Lower leg skin (tissue), 3 donors: ENCODE measurements around the gene CH25H.

Experiments
- POLR2A ChIP-seq, 2 donors: fragments of 450-650 bp; IDR thresholded peaks; one replicate each; pipeline ENCODE4 v1.6.1; 2016 to 2017; ENCODE audit warnings: antibody characterized with exemption in 2 of 2, mild to moderate bottlenecking in 1 of 2, moderate library complexity in 1 of 2
- TF ChIP-seq, protein P1 (sequence below), 3 donors: fragments of 450-650 bp; IDR thresholded peaks; one replicate each; pipeline ENCODE4 v1.5.1; 2016; ENCODE audit warnings: antibody characterized with exemption in 3 of 3, mild to moderate bottlenecking in 3 of 3, moderate library complexity in 2 of 3

DNA sequence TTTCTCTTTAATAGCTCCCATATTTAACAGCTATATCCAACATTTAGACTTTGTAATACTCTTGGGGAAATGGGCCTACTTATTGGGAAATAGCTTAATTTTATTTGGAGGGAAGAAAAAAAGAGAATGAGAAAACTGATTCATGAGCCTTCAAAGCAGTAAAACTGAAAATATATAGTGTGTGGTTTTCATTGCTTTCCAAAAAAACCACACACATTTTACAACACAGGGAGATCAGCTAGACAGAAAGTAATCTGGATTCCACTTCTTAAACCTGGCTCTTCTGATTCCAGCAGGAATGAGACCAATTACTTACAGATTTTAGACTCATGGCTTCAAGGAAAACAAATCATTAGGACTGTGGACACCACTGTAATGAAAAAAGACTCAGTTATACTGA is 48.7 kb downstream of the CH25H start:
- TF ChIP-seq, protein P1, sequence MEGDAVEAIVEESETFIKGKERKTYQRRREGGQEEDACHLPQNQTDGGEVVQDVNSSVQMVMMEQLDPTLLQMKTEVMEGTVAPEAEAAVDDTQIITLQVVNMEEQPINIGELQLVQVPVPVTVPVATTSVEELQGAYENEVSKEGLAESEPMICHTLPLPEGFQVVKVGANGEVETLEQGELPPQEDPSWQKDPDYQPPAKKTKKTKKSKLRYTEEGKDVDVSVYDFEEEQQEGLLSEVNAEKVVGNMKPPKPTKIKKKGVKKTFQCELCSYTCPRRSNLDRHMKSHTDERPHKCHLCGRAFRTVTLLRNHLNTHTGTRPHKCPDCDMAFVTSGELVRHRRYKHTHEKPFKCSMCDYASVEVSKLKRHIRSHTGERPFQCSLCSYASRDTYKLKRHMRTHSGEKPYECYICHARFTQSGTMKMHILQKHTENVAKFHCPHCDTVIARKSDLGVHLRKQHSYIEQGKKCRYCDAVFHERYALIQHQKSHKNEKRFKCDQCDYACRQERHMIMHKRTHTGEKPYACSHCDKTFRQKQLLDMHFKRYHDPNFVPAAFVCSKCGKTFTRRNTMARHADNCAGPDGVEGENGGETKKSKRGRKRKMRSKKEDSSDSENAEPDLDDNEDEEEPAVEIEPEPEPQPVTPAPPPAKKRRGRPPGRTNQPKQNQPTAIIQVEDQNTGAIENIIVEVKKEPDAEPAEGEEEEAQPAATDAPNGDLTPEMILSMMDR (IDR thresholded peaks at IDR 0.05): no peak
- no peak for TF ChIP-seq POLR2A (IDR thresholded peaks at IDR 0.05)
